H1 (cell line): ENCODE measurements around the gene NOS2. TPM values are rescaled to one million over a fixed set of nuclear protein-coding genes. Genes with fewer than 3 reads are reported as not detected.
"Not testable (repeated sequence)": the region's sequence is repeated elsewhere in the genome, so short reads cannot be mapped to it uniquely, and the experiment has no call there.

Experiments
- CTCF ChIA-PET: fragments of 300-600 bp; sonication (Branson Sonifier 250); formaldehyde crosslinking; loops from one replicate; lab custom pipeline; 2021; ENCODE audit not compliant: partially characterized antibody; lab: Charles Lee
- POLR2A ChIA-PET: fragments of 300-600 bp; sonication (Branson Sonifier 250); formaldehyde crosslinking; loops from one replicate; lab custom pipeline; 2021; ENCODE audit warnings: inconsistent platforms; ENCODE audit not compliant: partially characterized antibody; lab: Charles Lee
- DNase-seq, 2 experiments: peaks; one replicate each; pipeline versions ENCODE4 v3.0.0 to v3.0.0-alpha.2; 2010 to 2022; ENCODE audit warnings: low spot score in 2 of 2, low read depth in 1 of 2, mixed read lengths in 1 of 2
- FAIRE-seq: peaks from 2 replicates; lab custom pipeline; 2011; peaks lifted over from hg19 to GRCh38; lab: Jason Lieb, UNC
- H2AFZ ChIP-seq: 2 replicates; pipeline ENCODE4 v1.8.1; 2012; ENCODE audit warnings: low read length, inconsistent platforms
- H2AK5ac ChIP-seq: 2 replicates; pipeline ENCODE4 v1.6.1; 2013; ENCODE audit warnings: low read depth, low read length
- H2BK120ac ChIP-seq: replicated peaks from 2 replicates; pipeline ENCODE3; 2013; ENCODE audit warnings: low read depth, low read length, inconsistent platforms
- H2BK12ac ChIP-seq: 2 replicates; pipeline ENCODE4 v1.6.1; 2013; ENCODE audit warnings: low read depth, low read length
- H2BK15ac ChIP-seq: 2 replicates; pipeline ENCODE4 v1.6.1; 2013; ENCODE audit warnings: low read length
- H2BK20ac ChIP-seq: 2 replicates; pipeline ENCODE4 v1.6.1; 2013; ENCODE audit warnings: low read length
- H2BK5ac ChIP-seq: 2 replicates; pipeline ENCODE4 v1.6.1; 2013; ENCODE audit warnings: low read depth, low read length
- H3K14ac ChIP-seq: 2 replicates; pipeline ENCODE4 v1.6.1; 2013; ENCODE audit warnings: inconsistent platforms; ENCODE audit not compliant: insufficient read length
- H3K18ac ChIP-seq: 2 replicates; pipeline ENCODE4 v1.6.1; 2013; ENCODE audit warnings: low read length; ENCODE audit errors: extremely low read depth
- H3K23ac ChIP-seq: 2 replicates; pipeline ENCODE4 v1.6.1; 2013; ENCODE audit warnings: inconsistent platforms; ENCODE audit not compliant: insufficient read length
- H3K23me2 ChIP-seq: 2 replicates; pipeline ENCODE4 v1.6.1; 2013; ENCODE audit warnings: low read depth, low read length
- H3K27ac ChIP-seq: 2 replicates; pipeline ENCODE4 v1.6.1; 2011; ENCODE audit warnings: low read depth, low read length, inconsistent platforms
- H3K27me3 ChIP-seq, 4 experiments: replicated peaks in 1 of 4; 1 replicate in 1 of 4; 2 replicates in 3 of 4; pipeline versions ENCODE4 v1.6.1 to v1.8.1; 2011 to 2013; ENCODE audit warnings: low read length in 3 of 4, mild to moderate bottlenecking in 3 of 4, inconsistent platforms in 2 of 4, mixed read lengths in 2 of 4, moderate library complexity in 1 of 4; ENCODE audit not compliant: control insufficient read depth in 3 of 4, insufficient read depth in 3 of 4; ENCODE audit errors: extremely low read depth in 1 of 4
- H3K36me3 ChIP-seq, 4 experiments: 2 replicates each; pipeline versions ENCODE4 v1.6.1 to v1.8.1; 2011 to 2013; ENCODE audit warnings: mild to moderate bottlenecking in 4 of 4, low read length in 3 of 4, moderate library complexity in 2 of 4, control low read depth in 1 of 4, inconsistent platforms in 1 of 4; ENCODE audit not compliant: insufficient read depth in 4 of 4, control insufficient read depth in 2 of 4
- H3K4ac ChIP-seq: replicated peaks from 2 replicates; pipeline ENCODE3; 2013; ENCODE audit warnings: low read length, low read depth, mixed read lengths, inconsistent platforms; ENCODE audit not compliant: insufficient read length
- H3K4me1 ChIP-seq, 4 experiments: replicated peaks in 1 of 4; 1 replicate in 1 of 4; 2 replicates in 3 of 4; pipeline versions ENCODE4 v1.6.1 to v1.8.1; 2011 to 2013; ENCODE audit warnings: low read length in 3 of 4, inconsistent platforms in 2 of 4, mixed read lengths in 1 of 4; ENCODE audit not compliant: insufficient read depth in 4 of 4, control insufficient read depth in 3 of 4
- H3K4me2 ChIP-seq, 2 experiments: 2 replicates each; pipeline versions ENCODE4 v1.6.1 to v1.8.1; 2011 to 2013; ENCODE audit warnings: low read depth in 2 of 2, low read length in 2 of 2, control low read depth in 1 of 2, inconsistent platforms in 1 of 2, mild to moderate bottlenecking in 1 of 2; ENCODE audit not compliant: insufficient read depth in 1 of 2
- H3K4me3 ChIP-seq, 4 experiments: fragments of 200-600, 300-600 bp in 1 of 4; sonication (generic), shearing (Covaris generic), sonication (Bioruptor Twin) in 1 of 4; 2 replicates each; pipeline versions ENCODE4 v1.5.1 to v1.8.1; 2011 to 2016; ENCODE audit warnings: low read length in 4 of 4, low read depth in 3 of 4, control low read depth in 2 of 4, inconsistent platforms in 2 of 4, mild to moderate bottlenecking in 2 of 4, mixed read lengths in 1 of 4, moderate library complexity in 1 of 4; ENCODE audit not compliant: insufficient read depth in 2 of 4; ENCODE audit errors: extremely low read depth in 1 of 4
- H3K56ac ChIP-seq: replicated peaks from 2 replicates; pipeline ENCODE3; 2013; ENCODE audit warnings: low read depth, mild to moderate bottlenecking, mixed read lengths, low read length, inconsistent platforms; ENCODE audit not compliant: insufficient read length
- H3K79me1 ChIP-seq: 2 replicates; pipeline ENCODE4 v1.6.1; 2013; ENCODE audit warnings: low read depth, low read length, control low read depth
- H3K79me2 ChIP-seq, 2 experiments: 2 replicates each; pipeline versions ENCODE4 v1.6.1 to v1.8.1; 2012 to 2013; ENCODE audit warnings: low read length in 2 of 2, mild to moderate bottlenecking in 2 of 2, inconsistent platforms in 1 of 2; ENCODE audit not compliant: insufficient read depth in 2 of 2, control insufficient read depth in 1 of 2
- H3K9ac ChIP-seq, 4 experiments: replicated peaks in 1 of 4; 1 replicate in 1 of 4; 2 replicates in 3 of 4; pipeline versions ENCODE4 v1.6.1 to v1.8.1; 2011 to 2013; ENCODE audit warnings: low read depth in 3 of 4, low read length in 3 of 4, control low read depth in 2 of 4, mild to moderate bottlenecking in 2 of 4, moderate library complexity in 2 of 4, inconsistent platforms in 1 of 4; ENCODE audit errors: extremely low read depth in 1 of 4
- H3K9me3 ChIP-seq, 2 experiments: 2 replicates each; pipeline versions ENCODE4 v1.6.1 to v1.8.1; 2012 to 2013; ENCODE audit warnings: mild to moderate bottlenecking in 2 of 2, moderate library complexity in 2 of 2, control low read depth in 1 of 2, inconsistent platforms in 1 of 2, low read depth in 1 of 2, low read length in 1 of 2, mixed read lengths in 1 of 2; ENCODE audit not compliant: insufficient read depth in 2 of 2
- H4K20me1 ChIP-seq, 2 experiments: replicated peaks in 1 of 2; 2 replicates each; pipeline versions ENCODE3 to v1.8.1; 2011 to 2013; ENCODE audit warnings: inconsistent platforms in 2 of 2, low read length in 2 of 2, mild to moderate bottlenecking in 1 of 2; ENCODE audit not compliant: insufficient read depth in 2 of 2, control insufficient read depth in 1 of 2
- H4K5ac ChIP-seq: 2 replicates; pipeline ENCODE4 v1.6.1; 2013; ENCODE audit warnings: low read length, low read depth, mixed read lengths, inconsistent platforms; ENCODE audit not compliant: insufficient read length
- H4K8ac ChIP-seq: 2 replicates; pipeline ENCODE4 v1.8.0; 2013; ENCODE audit warnings: mild to moderate bottlenecking, moderate library complexity, low read length, inconsistent platforms; ENCODE audit not compliant: insufficient read depth; ENCODE audit errors: extremely low read depth
- H4K91ac ChIP-seq: replicated peaks from 2 replicates; pipeline ENCODE3; 2013; ENCODE audit warnings: low read length, mixed read lengths, inconsistent platforms; ENCODE audit not compliant: insufficient read length
- WGBS, 2 experiments: shearing (Covaris generic) in 1 of 2; methylation state at CpG; one replicate each; pipeline versions ENCODE4 v1.1.6 to v1.1.7; 2013 to 2015; ENCODE audit warnings: low lambda C conversion rate in 2 of 2, mixed read lengths in 2 of 2, inconsistent platforms in 1 of 2, low coverage in 1 of 2, missing lambda C conversion rate in 1 of 2; ENCODE audit not compliant: insufficient replicate concordance in 2 of 2, insufficient coverage in 1 of 2, insufficient read length in 1 of 2; ENCODE audit errors: extremely low coverage in 1 of 2, missing lambda C conversion rate in 1 of 2; 5-methylcytosine and 5-hydroxymethylcytosine counted together
- polyA plus RNA-seq, 7 experiments: library from polyadenylated mRNA; depleted of rRNA in 3 of 7; stranded (reverse) in 5 of 7; unstranded in 2 of 7; fragments of >200 nt in 5 of 7; fragments of 200-250 nt in 2 of 7; gene quantifications; 1 replicate in 5 of 7; 2 replicates in 1 of 7; 4 replicates in 1 of 7; pipeline versions ENCODE4 v1.2.1 to v1.2.3, GENCODE V29; 2011 to 2013; ENCODE audit warnings: missing spikeins in 2 of 7, mixed read lengths in 2 of 7
- total RNA-seq: library from RNA; stranded (reverse); fragmentation: NEBNext Ultra II Directional; extraction: Animal tissue kit (Norgen Biotek cat#: 25700); gene quantifications from 2 replicates; pipeline ENCODE4 v1.2.1, GENCODE V29; 2021

The NOS2 gene
- total and polyA plus RNA-seq, 2 of the 8 experiments (the other 6 are each of a cell fraction or from before 2014, with no cell fraction given): 1.0 to 1.9 TPM

GRCh38 chr17:27749562-27750150 lies 50.7 kb downstream of the NOS2 start:
- H3K4me1 ChIP-seq, H2BK15ac ChIP-seq, H3K18ac ChIP-seq, H3K27me3 ChIP-seq, H4K20me1 ChIP-seq, H3K4ac ChIP-seq, H3K36me3 ChIP-seq, H3K56ac ChIP-seq, H3K79me1 ChIP-seq, H4K8ac ChIP-seq, H4K91ac ChIP-seq, H2BK5ac ChIP-seq, H3K27ac ChIP-seq, H3K9me3 ChIP-seq, H2BK20ac ChIP-seq, H2BK12ac ChIP-seq, H4K5ac ChIP-seq, H2AFZ ChIP-seq, H2AK5ac ChIP-seq, H3K14ac ChIP-seq, H3K79me2 ChIP-seq, H3K4me3 ChIP-seq, H2BK120ac ChIP-seq, H3K9ac ChIP-seq, POLR2A ChIA-PET, FAIRE-seq, H3K23ac ChIP-seq, H3K4me2 ChIP-seq, H3K23me2 ChIP-seq: not testable (repeated sequence)
- DNase-seq: peak in 1 of 2 experiments; percentile 29
- 91% methylated on average over 13 of the region's 15 CpGs; no CpG with 5 or more reads in 1 of the 2 experiments for WGBS, 2 experiments
- CTCF ChIA-PET: interaction anchor here (0.9 to 2.4 kb wide), 12 partner anchors 7 to 130 kb away, joined by 3 to 19 read pairs (median 9); no protein-coding TSS in a partner anchor
